AG04450 (cell line): ENCODE data around the gene PRKG1. TPM values are rescaled to one million over a fixed set of nuclear protein-coding genes. Genes with fewer than 3 reads are reported as not detected.

Source experiments
- CTCF ChIA-PET: fragments of 300-600, 350-600 bp; formaldehyde crosslinking; extraction: SDS; loops from one replicate; lab custom pipeline; 2022; ENCODE audit warnings: antibody characterized with exemption, inconsistent platforms; lab: Charles Lee
- POLR2A ChIA-PET: fragments of 350-600 bp; formaldehyde crosslinking; extraction: SDS; loops from one replicate; lab custom pipeline; 2021; ENCODE audit warnings: antibody characterized with exemption, inconsistent platforms; lab: Yijun Ruan, JAX
- DNase-seq: peaks from one replicate; pipeline ENCODE4 v3.0.0-alpha.2; 2011; ENCODE audit warnings: low read depth, low spot score
- H3K27ac ChIP-seq: one replicate; pipeline ENCODE4 v1.5.1; 2012; ENCODE audit warnings: low read depth, low read length, control low read depth
- H3K27me3 ChIP-seq: one replicate; pipeline ENCODE4 v1.6.0; 2012; ENCODE audit warnings: low read length; ENCODE audit not compliant: control insufficient read depth, insufficient read depth
- H3K4me3 ChIP-seq: 2 replicates; pipeline ENCODE4 v1.5.1; 2011; ENCODE audit warnings: mild to moderate bottlenecking, low read depth, low read length, control low read depth
- H3K9me3 ChIP-seq: 2 replicates; pipeline ENCODE4 v1.5.1; 2012; ENCODE audit warnings: low read length; ENCODE audit not compliant: control insufficient read depth, insufficient read depth
- polyA plus RNA-seq: library from polyadenylated mRNA; depleted of rRNA; stranded (reverse); fragments of >200 nt; gene quantifications from 2 replicates; pipeline ENCODE4 v1.2.3, GENCODE V29; 2011
- TF ChIP-seq, protein P1 (sequence below): IDR thresholded peaks from 2 replicates; pipeline ENCODE4 v1.5.1; 2011; ENCODE audit warnings: low read depth, low read length, control low read depth, inconsistent platforms

Gene PRKG1
- polyA plus RNA-seq, 1 experiment, result 19.0 TPM

DNA sequence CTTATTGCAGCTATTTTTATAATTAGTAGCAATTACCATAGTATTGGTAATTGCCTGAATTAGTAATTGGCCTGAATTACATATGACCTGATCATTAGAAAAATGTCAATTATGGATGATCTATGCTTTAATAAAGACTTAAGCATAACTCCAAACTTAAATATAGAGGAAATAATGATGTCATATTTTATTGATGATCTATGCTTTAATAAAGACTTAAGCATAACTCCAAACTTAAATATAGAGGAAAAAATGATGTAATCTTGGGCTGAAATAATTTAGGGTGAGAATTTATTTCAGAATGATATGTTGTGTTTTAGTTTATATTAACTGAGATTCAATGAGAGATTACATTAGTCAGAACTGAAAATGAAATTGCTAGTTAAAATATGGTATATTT lies 973.8 kb downstream of the PRKG1 start:
- TF ChIP-seq, protein P1, sequence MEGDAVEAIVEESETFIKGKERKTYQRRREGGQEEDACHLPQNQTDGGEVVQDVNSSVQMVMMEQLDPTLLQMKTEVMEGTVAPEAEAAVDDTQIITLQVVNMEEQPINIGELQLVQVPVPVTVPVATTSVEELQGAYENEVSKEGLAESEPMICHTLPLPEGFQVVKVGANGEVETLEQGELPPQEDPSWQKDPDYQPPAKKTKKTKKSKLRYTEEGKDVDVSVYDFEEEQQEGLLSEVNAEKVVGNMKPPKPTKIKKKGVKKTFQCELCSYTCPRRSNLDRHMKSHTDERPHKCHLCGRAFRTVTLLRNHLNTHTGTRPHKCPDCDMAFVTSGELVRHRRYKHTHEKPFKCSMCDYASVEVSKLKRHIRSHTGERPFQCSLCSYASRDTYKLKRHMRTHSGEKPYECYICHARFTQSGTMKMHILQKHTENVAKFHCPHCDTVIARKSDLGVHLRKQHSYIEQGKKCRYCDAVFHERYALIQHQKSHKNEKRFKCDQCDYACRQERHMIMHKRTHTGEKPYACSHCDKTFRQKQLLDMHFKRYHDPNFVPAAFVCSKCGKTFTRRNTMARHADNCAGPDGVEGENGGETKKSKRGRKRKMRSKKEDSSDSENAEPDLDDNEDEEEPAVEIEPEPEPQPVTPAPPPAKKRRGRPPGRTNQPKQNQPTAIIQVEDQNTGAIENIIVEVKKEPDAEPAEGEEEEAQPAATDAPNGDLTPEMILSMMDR, result no peak
- POLR2A ChIA-PET, result no interaction called here
- no peaks in the 10 kb centered on the region for H3K27me3 ChIP-seq
- H3K9me3 ChIP-seq, result no peaks in the 10 kb centered on the region
- no peak for DNase-seq
- no peak overlapping the region for H3K27ac ChIP-seq
- no peak overlapping the region for H3K4me3 ChIP-seq
- CTCF ChIA-PET, result no interaction called here

DNA sequence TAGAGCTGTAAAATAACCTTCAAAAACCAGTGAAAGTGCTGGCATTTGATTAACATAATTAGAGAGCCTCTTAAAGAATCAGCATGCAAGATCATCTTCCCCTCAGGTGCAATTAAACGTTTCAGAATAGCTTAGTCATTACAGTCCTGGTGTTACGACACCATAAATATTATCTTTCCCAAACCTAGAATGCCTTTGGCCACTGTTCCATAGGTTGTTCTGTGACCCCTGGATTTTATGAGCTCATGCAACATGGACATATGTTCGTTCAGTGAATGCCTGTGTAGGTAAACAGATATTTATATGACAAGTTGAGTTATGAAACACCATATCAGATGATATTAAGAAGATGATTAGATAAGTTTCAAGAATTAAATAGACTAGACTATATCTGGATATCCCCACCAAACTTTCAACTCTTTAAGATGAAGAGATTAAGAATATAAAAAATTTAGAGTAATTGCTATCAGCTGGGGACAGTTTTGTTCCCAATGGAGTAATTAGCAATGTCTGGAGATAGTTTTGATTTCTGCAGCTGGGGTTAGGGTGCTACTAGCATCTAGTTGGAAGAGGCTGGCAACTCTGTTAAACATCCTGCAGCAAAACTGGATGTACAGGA lies 976.3 kb downstream of the PRKG1 start:
- Histone ChIP-seq H3K27ac (no peak overlapping the region), H3K4me3 (no peak overlapping the region), H3K9me3 (no peaks in the 10 kb centered on the region), H3K27me3 (no peaks in the 10 kb centered on the region)
- POLR2A ChIA-PET, result no interaction called here
- DNase-seq, result no peak
- TF ChIP-seq, protein P1, result no peak
- CTCF ChIA-PET, result no interaction called here

DNA sequence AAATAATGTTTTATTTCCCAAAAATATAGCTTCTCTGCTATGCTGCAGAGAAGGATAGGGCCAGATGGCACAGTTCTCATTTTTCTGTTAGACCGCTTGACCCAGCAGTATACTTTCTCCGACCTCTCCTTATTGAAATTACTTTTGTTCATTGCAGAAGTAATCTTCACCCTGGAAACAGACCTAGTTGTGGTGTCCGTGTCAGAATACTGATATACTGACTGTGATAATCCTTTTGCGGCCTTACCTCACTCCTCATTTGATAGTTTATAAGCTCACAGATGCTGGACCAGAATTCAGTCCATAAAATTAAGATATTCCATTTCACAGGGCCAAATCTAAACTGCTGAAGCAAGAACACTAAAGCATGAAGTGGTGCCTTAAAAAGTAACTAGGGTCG lies 979.2 kb downstream of the PRKG1 start:
- DNase-seq, result no peak
- Histone ChIP-seq H3K9me3 (no peaks in the 10 kb centered on the region), H3K27me3 (no peaks in the 10 kb centered on the region), H3K4me3 (no peak overlapping the region), H3K27ac (no peak overlapping the region)
- CTCF ChIA-PET, result no interaction called here
- POLR2A ChIA-PET, result no interaction called here
- TF ChIP-seq, protein P1, result no peak

DNA sequence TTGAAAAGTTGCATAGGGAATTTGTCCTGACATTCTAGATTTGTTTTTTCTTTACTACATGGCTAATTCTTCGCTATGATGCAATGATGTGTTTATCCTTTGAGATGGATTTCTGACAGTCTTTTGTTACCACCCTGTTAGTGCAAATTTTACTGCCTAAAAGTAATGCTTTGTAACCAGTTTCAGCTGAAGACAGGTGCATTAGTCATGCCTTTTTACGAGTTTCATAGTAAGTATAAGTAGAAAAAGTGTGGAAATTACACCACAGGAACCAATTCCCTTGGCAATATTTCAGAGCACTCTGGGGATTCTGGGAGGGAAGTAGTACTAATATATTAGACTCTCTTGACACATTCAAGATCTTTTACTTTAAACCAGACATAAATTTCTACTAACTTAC lies 982.0 kb downstream of the PRKG1 start:
- no peaks in the 10 kb centered on the region for H3K27me3 ChIP-seq
- POLR2A ChIA-PET, result no interaction called here
- H3K9me3 ChIP-seq, result no peaks in the 10 kb centered on the region
- TF ChIP-seq, protein P1, result no peak
- H3K4me3 ChIP-seq, result no peak overlapping the region
- no peak for DNase-seq
- no peak overlapping the region for H3K27ac ChIP-seq
- CTCF ChIA-PET, result no interaction called here

DNA sequence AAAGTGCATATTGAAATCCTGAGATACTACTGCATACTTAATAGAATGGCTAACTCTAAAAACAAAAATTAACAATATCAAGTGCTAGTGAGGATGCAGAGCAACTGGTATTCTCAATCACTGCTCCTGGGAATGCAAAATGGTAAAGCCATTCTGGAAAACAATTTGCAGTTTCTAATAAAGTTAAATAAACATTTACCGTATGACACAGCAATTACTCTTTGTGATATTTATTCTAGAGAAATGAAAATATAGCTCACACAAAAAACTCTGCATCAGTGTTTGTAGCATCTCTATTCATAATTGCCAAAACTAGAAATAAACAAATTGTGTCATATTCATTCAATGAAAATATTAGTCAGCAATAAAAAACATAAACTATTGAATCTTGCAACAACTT lies 984.8 kb downstream of the PRKG1 start:
- POLR2A ChIA-PET, result no interaction called here
- H3K4me3 ChIP-seq, result no peak overlapping the region
- CTCF ChIA-PET, result no interaction called here
- TF ChIP-seq, protein P1, result no peak
- no peak for DNase-seq
- H3K27ac ChIP-seq, result no peak overlapping the region
- 0 out of 2 replicates have a peak, but pooled peaks cover 1% of the 10 kb centered on the region for H3K9me3 ChIP-seq
- no peaks in the 10 kb centered on the region for H3K27me3 ChIP-seq
